ENCODE results near the gene HHATL. TPM values are rescaled to one million over a fixed set of nuclear protein-coding genes. Genes with fewer than 3 reads are reported as not detected.

Gene HHATL
- total RNA-seq, 3 donors from 2014 or later = 0.70 TPM; not detected in 2

GRCh38 chr3:42651248-42652091 is 51.1 kb downstream of the HHATL start:
- ATAC-seq = no peak
- no peak for DNase-seq
- Histone ChIP-seq H3K36me3 (ENCODE audit: low read depth) (no peaks in the 10 kb centered on the region), H3K9me3 (no peaks in the 10 kb centered on the region), H3K4me3 (no peak overlapping the region), H3K4me1 (ENCODE audit: low read depth) (peaks cover 17% of the 10 kb centered on the region)
- intact Hi-C loops (cut with DNase I, micrococcal nuclease) = loop anchor here in 1 of 2 donors (10.0 kb wide), 1 partner anchor 93 kb away; no protein-coding TSS in a partner anchor
- no peak for TF ChIP-seq CTCF (IDR thresholded peaks at IDR 0.05)

- intact Hi-C loops (cut with DNase I, micrococcal nuclease) = loop anchor here in 1 of 2 donors (10.0 kb wide), 1 partner anchor 95 kb away; no protein-coding TSS in a partner anchor
- no peak for TF ChIP-seq CTCF (IDR thresholded peaks at IDR 0.05)
Measured at GRCh38 chr3:42649783-42650182, 52.8 kb downstream of the HHATL start.

DNA sequence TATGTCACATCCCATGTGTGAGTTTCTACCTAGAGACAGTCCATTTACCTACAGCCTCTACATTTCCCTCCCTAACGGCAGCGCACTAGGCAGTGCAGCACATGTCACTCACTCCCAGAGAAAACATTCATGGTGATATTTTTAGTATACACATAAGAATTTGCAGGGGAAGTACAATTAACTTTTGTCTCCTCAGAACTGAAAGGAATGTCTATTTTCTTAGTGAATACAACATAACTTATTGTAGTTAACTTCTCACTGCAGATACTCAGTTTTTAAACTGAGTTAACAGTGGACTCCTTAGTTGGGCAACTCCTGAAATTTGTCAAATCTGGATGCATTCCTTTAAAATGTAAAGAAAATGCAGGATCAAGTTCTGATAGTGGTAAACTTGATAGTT is 53.6 kb downstream of the HHATL start:
- no peak for DNase-seq
- H3K36me3 ChIP-seq (ENCODE audit: low read depth) = no peaks in the 10 kb centered on the region
- TF ChIP-seq CTCF (IDR thresholded peaks at IDR 0.05) = no peak

More at GRCh38 chr3:42649783-42650182, 52.8 kb downstream of the HHATL start:
- ATAC-seq = no peak
- no peak for DNase-seq
- Histone ChIP-seq H3K4me3 (no peak overlapping the region), H3K9me3 (no peaks in the 10 kb centered on the region), H3K36me3 (ENCODE audit: low read depth) (no peaks in the 10 kb centered on the region), H3K4me1 (ENCODE audit: low read depth) (peaks cover 15% of the 10 kb centered on the region)

GRCh38 chr3:42647821-42648459 is 54.7 kb downstream of the HHATL start:
- TF ChIP-seq CTCF (IDR thresholded peaks at IDR 0.05) = no peak
- ATAC-seq (no peak), DNase-seq (no peak)
- Histone ChIP-seq H3K36me3 (ENCODE audit: low read depth) (no peaks in the 10 kb centered on the region), H3K9me3 (no peaks in the 10 kb centered on the region), H3K4me3 (no peak overlapping the region), H3K4me1 (ENCODE audit: low read depth) (peaks cover 12% of the 10 kb centered on the region)
- intact Hi-C loops (cut with DNase I, micrococcal nuclease) = no loop called here

More for the DNA sequence above, 53.6 kb downstream of the HHATL start:
- intact Hi-C loops (cut with DNase I, micrococcal nuclease) = no loop called here
- Histone ChIP-seq H3K9me3 (no peaks in the 10 kb centered on the region), H3K4me1 (ENCODE audit: low read depth) (peaks cover 15% of the 10 kb centered on the region), H3K4me3 (no peak overlapping the region)
- ATAC-seq = no peak

Other genes starting within 250 kb of the HHATL start
- 100 to 1,000 TPM in 2 of 3 donors, 10 to 100 TPM in 1; 68.9 to 202 (median 148) TPM for gene VIPR1, start 200.2 kb downstream of the HHATL start, total RNA-seq
- gene SEC22C, start 120.8 kb downstream of the HHATL start, total RNA-seq = 10 to 100 TPM in 2 of 3 donors, 1 to 10 TPM in 1; 9.3 to 34.2 (median 18.3) TPM
- gene SS18L2, start 111.9 kb downstream of the HHATL start, total RNA-seq = 10 to 100 TPM; 17.5 to 19.6 (median 17.7) TPM
- 10 to 100 TPM; 61.4 to 75.6 (median 70.5) TPM for gene NKTR, start 102.1 kb downstream of the HHATL start, total RNA-seq
- 10 to 100 TPM in 2 of 3 donors, 1 to 10 TPM in 1; 3.1 to 45.5 (median 12.4) TPM for gene ZBTB47, start 49.1 kb downstream of the HHATL start, total RNA-seq
- not detected for gene KLHL40, start 17.3 kb downstream of the HHATL start, total RNA-seq
- gene CCDC13, start 70.5 kb upstream of the HHATL start, total RNA-seq = 1 to 10 TPM; 2.2 to 3.3 (median 3.0) TPM
- 100 to 1,000 TPM; 174 to 468 (median 368) TPM for gene HIGD1A, start 101.7 kb upstream of the HHATL start, total RNA-seq
- gene ACKR2, start 106.6 kb upstream of the HHATL start, total RNA-seq = 10 to 100 TPM in 2 of 3 donors, 1 to 10 TPM in 1; 4.7 to 13.1 (median 10.4) TPM
- not detected for gene CYP8B1, start 173.1 kb upstream of the HHATL start, total RNA-seq
- 10 to 100 TPM in 2 of 3 donors, 1 to 10 TPM in 1; 6.7 to 14.4 (median 13.6) TPM for gene ZNF662, start 203.3 kb upstream of the HHATL start, total RNA-seq

Data from mucosa of descending colon (tissue), 3 donors.